Upper lobe of right lung (tissue), 1 donor: ENCODE data around the gene CNTN4. TPM values are rescaled to one million over a fixed set of nuclear protein-coding genes. Genes with fewer than 3 reads are reported as not detected.

Experiments used
- ATAC-seq: fragments of 200-7000 bp; cut with Tn5 transposase; one replicate; pipeline ENCODE4 v1.9.1; 2020; ENCODE audit warnings: mild to moderate bottlenecking, moderate library complexity
- DNase-seq: peaks from one replicate; pipeline ENCODE4 v3.0.0-alpha.2; 2020
- H3K27ac ChIP-seq: fragments of 200-600 bp; one replicate; pipeline ENCODE4 v1.8.0; 2022
- H3K27me3 ChIP-seq: fragments of 200-600 bp; one replicate; pipeline ENCODE4 v1.8.0; 2022; ENCODE audit warnings: mild to moderate bottlenecking
- H3K36me3 ChIP-seq: fragments of 200-600 bp; one replicate; pipeline ENCODE4 v1.8.0; 2022
- H3K4me1 ChIP-seq: fragments of 200-600 bp; one replicate; pipeline ENCODE4 v1.8.0; 2022
- H3K4me3 ChIP-seq: fragments of 200-600 bp; one replicate; pipeline ENCODE4 v1.8.0; 2022; ENCODE audit warnings: mild to moderate bottlenecking
- H3K9me3 ChIP-seq: fragments of 200-600 bp; one replicate; pipeline ENCODE4 v1.8.0; 2022
- CTCF ChIP-seq: fragments of 200-600 bp; IDR thresholded peaks from one replicate; pipeline ENCODE4 v1.8.0; 2022; ENCODE audit warnings: antibody characterized with exemption
- intact Hi-C: fragments of 100-400 bp; cut with DNase I; formaldehyde crosslinking; loops from one replicate; pipeline ENCODE4 v1.11.0; 2022
- total RNA-seq: library from RNA; stranded (reverse); fragmentation: NEBNext Ultra II Directional; extraction: Animal tissue kit (Norgen Biotek cat#: 25700); gene quantifications from one replicate; pipeline ENCODE4 v1.2.1, GENCODE V29; 2021
- donor health status: DM: no; HTN: yes; CAD: no; lungs with severe emphysema.

CNTN4 gene
- total RNA-seq, 1 donor from 2014 or later, result 11.3 TPM

GRCh38 chr3:3089017-3089416 lies 990.4 kb downstream of the CNTN4 start:
- Histone ChIP-seq H3K4me3 (no peak overlapping the region), H3K9me3 (no peaks in the 10 kb centered on the region), H3K4me1 (no peaks in the 10 kb centered on the region), H3K27ac (no peak overlapping the region), H3K27me3 (no peaks in the 10 kb centered on the region), H3K36me3 (no peaks in the 10 kb centered on the region)
- no peak for TF ChIP-seq CTCF
- DNase-seq (no peak), ATAC-seq (no peak)
- intact Hi-C loops, result no loop called here

GRCh38 chr3:3097958-3098357 lies 999.3 kb downstream of the CNTN4 start:
- Histone ChIP-seq H3K27ac (no peak overlapping the region), H3K9me3 (no peaks in the 10 kb centered on the region), H3K36me3 (no peaks in the 10 kb centered on the region), H3K27me3 (no peaks in the 10 kb centered on the region), H3K4me3 (no peak overlapping the region), H3K4me1 (no peaks in the 10 kb centered on the region)
- DNase-seq, result no peak
- no peak for ATAC-seq
- intact Hi-C loops, result no loop called here
- TF ChIP-seq CTCF, result no peak

GRCh38 chr3:3101660-3102458 lies 1003.2 kb downstream of the CNTN4 start:
- DNase-seq (no peak), ATAC-seq (no peak)
- no peak overlapping the region for H3K4me3 ChIP-seq
- no peaks in the 10 kb centered on the region for H3K9me3 ChIP-seq
- H3K36me3 ChIP-seq, result no peaks in the 10 kb centered on the region
- no peaks in the 10 kb centered on the region for H3K27me3 ChIP-seq
- no peak for TF ChIP-seq CTCF
- H3K4me1 ChIP-seq, result no peaks in the 10 kb centered on the region
- intact Hi-C loops, result no loop called here
- H3K27ac ChIP-seq, result no peak overlapping the region

- DNase-seq, result no peak
- no peaks in the 10 kb centered on the region for H3K4me1 ChIP-seq
- no peaks in the 10 kb centered on the region for H3K27me3 ChIP-seq
- no peak overlapping the region for H3K4me3 ChIP-seq
- no peak for TF ChIP-seq CTCF
- no peaks in the 10 kb centered on the region for H3K36me3 ChIP-seq
- no peak overlapping the region for H3K27ac ChIP-seq
- ATAC-seq, result no peak
- intact Hi-C loops, result no loop called here
- H3K9me3 ChIP-seq, result no peaks in the 10 kb centered on the region
Observed at GRCh38 chr3:3102751-3103150, 1004.1 kb downstream of the CNTN4 start.

- intact Hi-C loops, result no loop called here
- no peak for TF ChIP-seq CTCF
Observed at GRCh38 chr3:3105246-3105645, 1006.6 kb downstream of the CNTN4 start.

More at GRCh38 chr3:3105246-3105645, 1006.6 kb downstream of the CNTN4 start:
- ATAC-seq, result no peak
- Histone ChIP-seq H3K4me3 (no peak overlapping the region), H3K9me3 (no peaks in the 10 kb centered on the region), H3K27me3 (no peaks in the 10 kb centered on the region), H3K36me3 (no peaks in the 10 kb centered on the region), H3K4me1 (no peaks in the 10 kb centered on the region), H3K27ac (no peak overlapping the region)
- DNase-seq, result no peak
